GM21526 (cell line): ENCODE measurements around the gene MPZL1.

ENCODE experiments used
- ATAC-seq: cut with Tn5 transposase; IDR thresholded peaks from one replicate; pipeline ENCODE4 v1.9.1; 2021; ENCODE audit warnings: moderate library complexity; ENCODE audit not compliant: unreplicated experiment, low FRiP score

MPZL1 gene

DNA sequence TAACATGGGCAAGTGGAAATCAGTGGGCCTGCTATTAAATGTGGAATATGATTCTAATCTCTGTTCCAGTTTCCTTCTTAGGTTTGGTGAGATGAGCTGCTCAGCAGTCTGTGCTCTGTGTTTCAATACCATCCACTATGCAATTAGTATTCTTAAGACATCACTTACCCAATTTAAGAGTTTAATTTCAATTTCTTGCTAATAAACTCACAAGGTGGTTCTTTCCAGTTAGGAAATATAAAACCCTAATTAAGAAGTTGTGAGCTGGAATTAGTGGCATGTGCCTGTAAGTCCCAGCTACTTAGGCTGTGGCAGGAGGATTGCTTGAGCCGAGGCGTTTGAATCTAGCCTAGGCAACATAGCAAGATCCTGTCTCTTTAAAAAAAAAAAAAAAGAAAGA lies 51.7 kb downstream of the MPZL1 start:
- no peak for ATAC-seq

DNA sequence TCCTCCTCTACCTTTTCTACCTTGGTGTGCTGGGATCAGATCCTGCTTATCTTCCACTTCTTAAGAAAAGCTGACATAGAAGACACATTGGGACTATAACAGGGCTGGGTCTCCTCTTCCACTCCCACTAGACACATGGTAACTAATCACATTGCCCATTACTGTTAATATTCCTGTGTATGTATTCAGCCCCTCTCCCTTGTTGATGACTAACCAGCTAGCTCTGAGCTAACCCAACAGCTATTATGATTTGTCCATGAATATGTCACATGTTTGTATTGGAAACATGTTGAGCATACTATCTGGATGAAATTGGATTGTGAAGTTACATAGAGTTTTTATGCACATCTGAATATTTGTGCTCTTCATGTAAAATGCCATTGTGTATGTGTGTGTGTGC lies 52.9 kb downstream of the MPZL1 start:
- no peak for ATAC-seq

DNA sequence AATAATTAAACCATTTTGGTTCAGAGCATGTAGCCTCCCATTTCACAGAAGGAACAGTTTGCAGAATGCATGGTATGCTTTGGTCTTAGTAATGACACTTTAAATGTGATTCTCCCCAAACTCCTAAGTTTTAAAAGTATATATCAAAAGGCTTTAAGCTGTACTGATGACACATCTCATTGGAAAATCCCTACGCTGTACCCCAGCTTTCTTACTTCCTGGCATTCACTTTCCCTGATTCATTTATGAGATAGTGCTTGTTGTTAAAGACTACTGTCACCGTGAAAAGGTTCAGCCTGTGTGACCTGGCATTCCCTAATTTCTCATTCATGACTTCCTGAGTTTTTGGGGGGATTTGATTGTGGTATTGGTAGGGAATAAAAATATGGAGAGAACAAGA lies 53.4 kb downstream of the MPZL1 start:
- ATAC-seq: no peak

DNA sequence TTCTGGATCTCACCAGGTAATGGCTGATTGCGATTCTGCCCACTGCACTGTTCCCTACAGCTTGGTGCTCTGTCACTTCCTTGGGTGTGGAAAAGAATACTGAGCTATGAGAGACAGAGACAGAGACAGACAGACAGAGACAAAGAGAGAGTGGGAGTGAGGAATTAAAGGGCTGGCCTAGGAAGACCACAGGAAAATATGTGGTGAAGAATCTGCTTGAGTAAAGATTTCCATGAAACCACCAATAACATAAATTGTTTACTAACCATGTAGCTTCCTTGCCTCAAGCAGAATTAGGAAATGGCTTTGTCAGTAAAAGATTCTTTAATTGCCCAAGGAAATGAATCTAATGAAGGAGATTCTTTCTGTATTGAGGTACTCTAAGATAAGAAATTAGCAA lies 54.4 kb downstream of the MPZL1 start:
- ATAC-seq: no peak

DNA sequence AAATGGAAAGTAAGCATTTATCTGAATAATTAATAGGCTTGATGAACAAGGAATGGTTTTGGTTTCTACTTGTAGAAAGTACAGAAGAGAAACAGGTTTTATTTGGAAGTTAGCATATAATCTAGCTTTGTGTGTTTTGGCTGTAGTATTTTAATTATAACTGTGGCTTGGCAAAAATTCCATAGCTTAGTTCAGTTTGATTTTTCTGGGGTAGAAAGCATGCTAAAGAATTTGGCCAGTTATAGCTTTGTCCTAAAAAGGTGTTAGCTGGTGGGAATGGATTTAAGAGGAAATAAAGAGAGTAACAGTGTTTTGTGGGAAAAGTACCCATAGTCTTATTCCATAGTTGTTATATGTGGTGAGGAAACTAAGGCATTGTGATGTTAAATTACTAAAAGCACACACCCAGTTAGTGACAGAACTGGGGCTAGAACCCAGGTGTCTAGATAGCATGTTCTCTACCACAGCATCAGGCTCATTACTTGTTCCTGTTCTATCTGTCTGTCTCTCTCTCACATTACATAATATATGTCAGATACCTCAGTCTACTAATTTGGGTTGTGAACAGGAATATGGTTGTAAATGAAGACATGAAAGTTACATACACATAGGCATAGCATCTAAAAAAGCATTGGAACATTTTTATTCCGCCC lies 55.0 kb downstream of the MPZL1 start:
- ATAC-seq: no peak

DNA sequence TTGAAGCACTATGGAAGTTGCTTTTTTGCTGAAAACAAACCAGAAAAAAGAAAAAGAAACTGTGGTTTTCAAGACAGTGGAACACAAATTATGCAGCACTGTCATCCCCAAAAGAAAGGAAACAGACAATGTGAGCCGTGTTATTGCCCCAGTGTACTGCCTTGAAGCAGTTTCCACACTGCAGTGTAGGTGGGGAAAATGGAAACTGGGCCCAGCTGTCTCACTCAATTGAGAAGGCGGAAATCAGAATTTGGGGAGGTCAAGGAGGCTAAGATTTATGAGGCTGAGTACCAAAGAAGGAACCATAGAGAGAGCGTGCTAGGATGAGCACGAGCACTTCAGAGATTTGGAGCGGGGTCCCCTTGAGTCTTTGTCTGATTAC lies 55.5 kb downstream of the MPZL1 start:
- no peak for ATAC-seq

DNA sequence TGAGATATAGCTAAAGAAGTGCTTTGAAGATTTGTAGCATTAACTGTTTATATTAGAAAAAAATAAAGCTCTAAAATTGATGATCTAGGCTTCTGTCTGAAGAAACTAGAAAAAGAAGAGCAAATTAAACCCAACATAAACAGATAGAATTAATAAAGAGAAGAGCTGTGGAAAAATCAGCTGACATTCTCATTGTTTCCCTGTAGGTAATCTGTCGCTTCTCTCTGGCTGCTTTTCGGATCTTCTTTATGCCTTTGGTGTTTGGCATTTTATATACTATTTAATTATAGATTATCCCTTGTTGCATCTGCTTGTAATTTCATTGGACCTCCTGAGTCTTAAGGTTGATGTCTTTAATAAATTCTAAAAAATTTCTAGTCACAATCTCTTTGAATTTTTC lies 59.8 kb downstream of the MPZL1 start:
- no peak for ATAC-seq

DNA sequence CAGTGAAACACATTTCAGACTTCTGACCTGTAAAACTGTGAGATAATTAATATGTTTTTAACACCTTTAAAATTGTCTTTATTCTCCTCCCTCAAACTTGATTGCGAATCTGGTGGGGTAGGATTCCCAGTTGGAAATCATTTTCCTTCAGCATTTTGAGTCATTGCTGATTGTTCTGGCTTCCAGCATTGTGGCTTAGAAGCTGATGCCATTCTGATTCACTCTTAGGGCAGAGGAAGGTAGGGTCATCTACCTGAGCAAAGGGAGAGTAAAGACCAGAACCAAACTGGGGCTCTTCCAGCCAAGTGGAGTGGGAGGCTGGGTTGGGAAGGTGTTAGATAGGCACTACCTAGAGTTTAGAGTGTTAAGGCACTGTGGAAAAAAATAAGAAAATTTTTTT lies 61.2 kb downstream of the MPZL1 start:
- no peak for ATAC-seq

DNA sequence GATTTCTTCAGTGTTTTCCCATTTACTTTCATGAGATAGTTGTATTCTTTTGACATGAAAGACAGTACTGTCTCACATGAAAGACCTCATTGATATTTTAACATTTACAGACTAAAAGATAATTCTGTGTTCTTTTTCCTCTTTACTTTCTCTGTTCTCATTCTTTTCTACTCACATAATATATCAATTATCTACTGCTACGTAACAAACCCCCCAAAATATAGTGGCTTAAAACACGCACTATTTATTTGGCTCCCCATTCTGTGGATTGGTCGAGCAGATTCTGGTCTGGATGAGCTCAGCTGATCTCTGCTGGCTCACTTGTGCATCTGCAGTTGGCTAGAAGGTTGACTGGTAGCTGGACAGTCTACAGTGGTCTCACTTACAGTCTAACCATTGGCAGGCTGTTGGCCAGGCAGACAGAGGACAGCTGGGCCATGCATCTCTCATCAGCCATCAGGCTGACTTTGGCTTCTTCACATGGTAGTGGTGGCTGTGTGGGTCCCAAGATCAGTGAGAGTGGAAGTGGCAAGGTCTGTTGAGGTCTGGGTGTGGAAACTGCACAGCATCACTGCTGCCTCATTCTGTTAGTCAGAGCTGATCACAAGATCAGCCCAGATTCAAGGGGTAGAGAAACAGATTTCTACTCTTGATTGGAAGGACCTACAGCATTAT lies 63.2 kb downstream of the MPZL1 start:
- no peak for ATAC-seq

DNA sequence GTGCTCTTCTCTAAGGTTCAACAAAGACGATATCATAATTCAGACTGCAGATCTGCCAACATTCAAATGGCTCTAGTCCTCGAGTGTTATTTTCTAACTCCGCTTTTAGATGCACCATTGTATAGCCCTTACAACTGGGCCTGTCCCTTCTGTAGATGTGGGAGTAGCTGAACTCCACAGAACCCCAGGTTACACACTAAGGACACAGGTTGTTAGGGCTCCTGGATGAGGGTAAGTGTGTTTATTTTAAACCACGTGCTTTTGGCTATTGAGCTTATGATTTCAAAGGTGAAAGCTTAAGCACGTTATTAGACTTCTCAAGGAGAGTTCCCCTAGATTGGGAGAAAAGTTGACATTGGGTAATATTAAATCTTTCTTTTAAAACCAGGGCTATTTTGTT lies 64.7 kb downstream of the MPZL1 start:
- ATAC-seq: no peak

DNA sequence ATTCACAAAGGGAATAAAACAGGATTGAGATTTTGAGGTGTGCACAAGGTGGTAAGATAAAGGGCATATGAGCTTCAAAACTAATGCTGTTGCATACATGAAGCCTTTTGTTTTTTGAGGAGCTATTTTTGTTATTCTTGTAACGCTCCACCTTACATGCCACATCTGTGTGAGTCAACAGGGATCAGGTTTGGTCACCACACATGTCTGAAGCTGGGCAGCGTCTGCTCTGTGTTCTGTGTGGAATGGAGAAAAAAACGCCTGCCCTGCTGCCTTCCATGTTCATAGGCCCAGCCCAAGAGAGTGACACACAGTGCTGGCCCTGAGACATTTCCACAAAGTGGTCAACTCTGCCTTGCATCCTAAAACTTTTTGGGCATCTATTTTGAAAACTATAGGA lies 67.7 kb downstream of the MPZL1 start:
- ATAC-seq: no peak

DNA sequence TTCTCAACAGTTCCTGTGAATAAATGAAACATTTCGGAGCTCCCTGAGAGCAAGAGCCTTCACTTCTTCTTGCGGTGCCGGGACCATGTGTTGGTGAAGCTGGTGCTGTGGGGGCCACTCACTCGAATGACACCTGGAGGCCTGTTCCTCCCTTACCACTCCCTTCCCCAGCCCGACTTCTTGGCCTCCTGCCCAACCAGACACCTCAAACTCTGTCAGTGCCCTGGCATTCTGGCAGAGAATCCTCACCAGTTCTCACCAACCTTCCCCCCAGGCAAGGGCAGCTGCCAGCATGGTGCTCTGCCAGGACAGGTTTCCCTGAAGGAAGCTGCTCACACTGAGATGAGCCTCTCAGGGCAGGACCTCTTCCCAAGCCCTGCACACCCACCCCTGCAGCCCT lies 68.3 kb downstream of the MPZL1 start:
- ATAC-seq: no peak

DNA sequence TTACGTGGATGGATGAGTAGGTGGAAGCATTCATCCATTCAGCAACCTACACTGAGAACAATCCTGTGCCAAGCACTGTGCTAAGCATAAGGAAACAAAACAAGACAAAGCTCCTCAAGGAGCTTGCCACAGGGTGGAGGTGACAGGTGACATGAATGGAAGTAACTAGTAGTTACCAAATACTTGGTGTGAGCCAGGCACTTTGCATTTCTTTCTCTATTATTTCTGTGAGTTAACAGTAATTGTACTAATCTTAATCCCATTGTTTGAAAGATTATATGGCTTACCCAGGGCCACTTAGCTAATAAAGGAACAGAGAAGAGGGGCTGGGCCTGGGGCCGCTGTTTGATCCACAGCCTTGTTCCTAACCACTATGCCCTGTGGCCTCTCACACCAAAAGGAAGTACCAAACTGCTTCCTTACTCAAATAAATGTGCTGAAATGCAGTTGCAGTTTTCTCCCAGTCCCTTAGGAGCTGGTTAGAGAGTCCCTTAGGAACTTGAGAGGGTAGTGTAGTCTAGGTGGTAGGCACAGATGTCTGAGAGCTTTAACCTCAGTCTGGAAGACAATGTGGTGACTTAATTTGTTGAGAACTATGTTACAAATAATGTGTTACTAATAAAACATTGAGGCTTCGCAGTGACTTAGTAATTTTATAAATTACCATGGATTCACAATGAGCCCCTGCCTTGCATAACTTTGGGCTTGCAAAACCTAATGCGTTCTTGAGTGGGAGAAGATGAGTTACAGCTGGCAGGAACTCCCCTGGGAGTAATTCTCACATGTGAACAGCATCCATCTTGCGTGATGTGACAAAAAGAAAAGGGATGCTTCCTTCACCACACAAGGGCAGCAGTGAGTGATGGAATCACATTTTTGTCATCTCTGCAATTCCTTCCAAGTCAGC lies 69.8 kb downstream of the MPZL1 start:
- no peak for ATAC-seq

DNA sequence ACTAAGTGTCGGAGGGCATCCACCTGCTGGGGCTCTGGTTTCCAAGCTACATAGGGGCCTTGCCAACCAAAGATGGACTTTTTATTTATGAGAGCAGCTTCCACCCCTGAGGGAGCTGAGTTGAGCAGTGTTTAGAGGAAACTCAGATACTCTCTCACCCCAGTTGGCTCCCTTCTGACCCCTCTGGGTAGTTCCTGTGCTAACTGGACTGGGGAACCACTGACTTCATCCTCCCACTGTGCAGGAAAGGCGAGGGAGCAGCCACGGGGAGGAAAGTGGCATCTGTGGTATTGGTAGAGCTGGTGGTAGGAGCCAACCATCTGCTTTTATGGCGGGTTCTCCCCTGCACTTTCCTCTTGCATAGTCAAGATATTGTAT lies 70.4 kb downstream of the MPZL1 start:
- ATAC-seq: no peak

DNA sequence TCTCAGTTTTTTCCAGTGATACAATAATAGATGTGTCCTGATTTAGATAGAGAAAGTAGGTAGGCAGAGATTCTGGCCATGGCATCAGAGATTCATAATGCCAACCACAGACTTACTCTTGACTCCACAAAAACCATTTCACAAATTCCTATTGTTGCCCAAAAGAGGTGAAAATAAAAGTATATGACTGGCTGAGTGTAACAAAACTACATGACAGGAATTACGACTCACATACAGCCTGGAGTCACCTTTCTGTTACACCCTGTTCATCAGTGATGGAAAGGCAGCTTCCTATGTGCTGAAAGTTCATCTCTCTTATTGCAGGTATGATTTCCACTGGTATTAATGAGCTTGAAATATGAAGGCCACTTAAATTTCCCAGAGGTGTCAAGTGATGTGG lies 72.3 kb downstream of the MPZL1 start:
- no peak for ATAC-seq

DNA sequence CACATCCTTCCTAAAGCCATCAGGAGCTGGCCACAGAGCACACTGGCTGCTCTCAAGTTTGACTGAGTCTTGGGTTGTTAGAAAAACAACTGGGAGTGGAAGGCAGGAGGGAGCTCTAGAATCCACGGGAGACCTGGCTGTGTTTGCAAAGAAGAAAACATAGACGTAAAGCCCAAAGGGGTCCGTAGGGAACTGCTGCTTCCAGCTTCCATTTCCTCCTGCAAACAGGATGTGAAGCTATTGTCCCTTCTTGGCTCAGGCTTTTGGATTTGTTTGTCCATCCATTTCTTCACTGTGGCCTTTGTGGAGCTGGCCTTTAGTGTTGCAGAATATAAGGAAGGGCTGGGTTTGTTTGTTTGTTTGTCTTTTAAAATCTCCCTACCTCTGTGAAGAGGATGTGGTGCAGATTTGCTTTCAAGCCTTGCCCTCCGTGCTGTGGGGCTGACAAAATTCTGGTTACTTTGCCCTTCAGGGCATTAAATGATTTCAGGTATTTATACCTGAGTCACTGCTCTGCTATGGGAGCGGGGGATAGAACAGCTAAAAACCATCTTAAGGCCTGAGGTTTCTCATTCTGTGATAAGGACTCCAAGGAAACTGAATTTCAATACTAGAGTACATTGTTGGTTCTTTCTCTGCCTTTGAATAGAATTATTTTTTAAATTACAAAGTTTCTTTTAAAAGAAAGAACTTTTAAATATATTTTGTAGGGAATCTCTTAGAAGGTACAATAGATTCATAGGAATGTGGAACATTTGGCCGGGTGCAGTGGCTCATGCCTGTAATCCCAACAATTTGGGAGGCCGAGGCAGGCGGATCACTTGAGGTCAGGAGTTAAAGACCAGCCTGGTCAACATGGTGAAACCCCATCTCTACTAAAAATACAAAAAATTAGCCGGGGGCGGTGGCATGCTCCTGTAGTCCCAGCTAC lies 74.3 kb downstream of the MPZL1 start:
- no peak for ATAC-seq

DNA sequence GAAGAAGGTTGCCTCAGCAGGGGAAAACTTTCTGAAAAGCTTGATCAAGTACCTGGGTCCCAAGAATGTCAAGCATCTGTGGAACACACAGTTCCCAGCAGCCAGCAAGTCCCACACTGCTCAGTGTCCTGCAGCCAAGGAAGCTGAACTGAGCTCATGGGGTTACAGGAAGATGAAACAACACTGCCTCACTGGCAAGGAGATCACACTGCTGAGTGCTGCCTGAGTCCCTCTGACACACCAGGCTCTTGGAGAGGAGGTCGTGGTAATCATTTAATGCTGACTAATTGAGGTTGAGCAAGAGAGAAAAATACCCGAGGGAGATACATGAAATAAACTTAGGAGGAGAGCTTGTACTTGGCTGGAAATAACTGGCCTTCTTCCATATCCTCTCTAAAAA lies 75.2 kb downstream of the MPZL1 start:
- no peak for ATAC-seq

DNA sequence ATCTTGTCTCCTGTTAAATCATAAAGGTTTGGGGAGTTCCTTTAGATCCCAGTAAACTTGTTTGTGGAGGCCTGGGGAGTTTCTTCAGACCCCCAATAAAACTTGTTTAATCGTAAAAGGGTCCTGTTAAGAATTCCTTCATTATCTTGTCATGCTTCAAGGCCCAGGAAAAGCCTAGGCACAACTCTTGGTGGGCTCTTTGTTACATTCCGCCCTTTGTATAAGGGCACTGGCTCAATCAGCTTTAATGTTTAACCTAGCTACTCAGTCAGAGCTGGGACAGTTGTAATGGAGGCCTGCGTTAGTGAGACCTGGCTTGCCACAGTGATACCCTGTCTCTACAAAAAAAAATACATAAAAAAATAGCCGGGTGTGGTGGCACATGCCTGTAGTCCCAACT lies 77.2 kb downstream of the MPZL1 start:
- ATAC-seq: no peak

DNA sequence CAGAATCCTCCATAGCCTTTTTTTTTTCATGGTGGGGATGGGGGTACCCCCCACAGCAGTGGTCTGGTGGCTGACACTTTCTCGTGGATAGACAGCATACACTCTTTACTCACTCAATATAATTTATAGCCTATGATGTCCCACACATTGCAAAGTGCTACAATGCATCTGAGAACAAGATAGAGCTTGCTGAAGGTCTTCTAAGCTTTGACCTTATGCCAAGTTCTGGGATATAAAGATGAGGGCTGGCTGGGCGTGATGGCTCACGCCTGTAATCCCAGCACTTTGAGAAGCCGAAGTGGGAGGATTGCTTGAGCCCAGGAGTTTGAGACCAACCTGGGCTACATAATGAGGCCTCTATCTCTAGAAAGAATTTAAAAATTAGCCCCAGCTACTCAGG lies 78.0 kb downstream of the MPZL1 start:
- no peak for ATAC-seq

DNA sequence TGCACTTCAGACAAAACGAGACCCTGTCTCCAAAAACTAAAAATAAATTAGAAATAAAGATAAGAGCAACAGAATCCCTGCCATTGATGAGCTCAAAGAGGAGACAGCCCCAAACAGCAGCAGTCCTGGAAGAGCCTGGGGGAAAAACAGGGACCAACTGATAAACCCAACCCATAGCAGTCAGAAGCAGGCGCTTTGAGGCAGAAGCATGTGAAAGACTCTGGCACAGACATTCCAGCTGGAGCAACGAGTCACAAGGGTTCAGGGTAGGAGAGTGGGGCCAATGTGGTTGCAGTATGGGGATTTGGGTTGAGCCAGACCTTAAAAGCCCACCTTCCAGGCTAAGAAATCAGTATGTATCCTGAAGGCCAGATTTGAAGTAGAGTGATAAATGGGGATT lies 78.5 kb downstream of the MPZL1 start:
- ATAC-seq: no peak

DNA sequence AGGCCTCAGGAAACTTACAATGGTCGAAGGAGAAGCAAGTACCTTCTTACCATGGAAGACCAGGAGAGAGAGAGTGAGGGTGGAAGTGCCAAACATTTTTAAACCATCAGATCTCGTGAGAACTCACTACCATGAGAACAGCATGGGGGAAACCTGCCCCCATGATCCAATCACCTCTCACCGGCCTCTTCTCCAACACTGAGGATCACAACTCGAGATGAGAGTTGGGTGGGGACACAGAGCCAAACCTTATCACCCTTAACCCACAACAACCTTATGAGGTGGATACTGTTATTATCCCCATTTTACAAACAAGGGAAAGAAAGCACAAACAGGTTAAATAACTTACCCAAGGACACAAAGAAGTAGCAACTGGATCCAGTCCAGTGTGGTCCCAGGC lies 80.5 kb downstream of the MPZL1 start:
- no peak for ATAC-seq
